Measurements from ENCODE around the gene PRKN. TPM values are rescaled to one million over a fixed set of nuclear protein-coding genes. Genes with fewer than 3 reads are reported as not detected.

PRKN gene
- total and polyA plus RNA-seq, 9 of the 15 experiments (the other 6 are each of a cell fraction or from before 2014, with no cell fraction given), result 0.03 to 0.96 (median 0.15) TPM; not detected in 2

GRCh38 chr6:161498359-161498758 is 1229.2 kb downstream of the PRKN start:
- peak; percentile 19 to 52 (median 32) for DNase-seq (ENCODE audit: extremely low read depth in 1 of 4, low spot score in 3 of 4)
- H3K4me2 ChIP-seq (ENCODE audit: insufficient read depth, low read length), result no peak overlapping the region
- intact Hi-C loops (cut with micrococcal nuclease) (loop anchor here (1.0 to 5.0 kb wide), 3 partner anchors 66 to 105 kb away; no protein-coding TSS in a partner anchor), in situ Hi-C loops (cut with MboI) (no loop called here)
- H3K9me3 ChIP-seq (replicated peaks; ENCODE audit: control insufficient read depth, insufficient read depth, low read depth, low read length), result no peaks in the 10 kb centered on the region
- H3K9ac ChIP-seq (ENCODE audit: insufficient read depth in 1 of 2, low read depth in 2 of 2, low read length in 2 of 2), result no peak overlapping the region
- peak; percentile 94 for ATAC-seq
- no peaks in the 10 kb centered on the region for H3K4me1 ChIP-seq (replicated peaks in 1 of 2; ENCODE audit: control insufficient read depth in 2 of 2, insufficient read depth in 2 of 2, low read length in 2 of 2)
- H4K20me1 ChIP-seq (replicated peaks; ENCODE audit: control insufficient read depth, insufficient read depth, low read length), result no peaks in the 10 kb centered on the region
- H3K36me3 ChIP-seq (ENCODE audit: control insufficient read depth, insufficient read depth, low read length), result no peaks in the 10 kb centered on the region
- WGBS (ENCODE audit: insufficient coverage, low coverage, missing lambda C conversion rate), result 1% methylated on average over 7 of the region's 7 CpGs
- H3K27ac ChIP-seq (ENCODE audit: extremely low read depth, low read depth, low read length), result no peak overlapping the region
- ChIA-PET POLR2A (no interaction called here), CTCF (ENCODE audit: low intra/inter-chr PET ratio) (interaction anchor here (0.7 to 1.3 kb wide), 3 partner anchors 102 to 122 kb away, joined by 3 to 6 read pairs (median 3); no protein-coding TSS in a partner anchor)
- H3K27me3 ChIP-seq (ENCODE audit: control insufficient read depth in 2 of 2, insufficient read depth in 2 of 2, low read length in 2 of 2), result peaks cover 0 to 3% of the 10 kb centered on the region in 2 experiments; a peak in 2 of 5 replicates
- H3K9me1 ChIP-seq (ENCODE audit: control insufficient read depth, insufficient read depth, low read length), result no peaks in the 10 kb centered on the region
- peak; percentile 76 for FAIRE-seq
- H3K79me2 ChIP-seq (ENCODE audit: control insufficient read depth, insufficient read depth, low read length), result no peaks in the 10 kb centered on the region
- H2AFZ ChIP-seq (ENCODE audit: low read depth, low read length), result no peak overlapping the region
- H3K4me3 ChIP-seq, result no peak overlapping the region
- BruUV-seq (replicated peaks), result no TSS peak
- TF ChIP-seq MAZ (CRISPR knock-in tag; conservative IDR thresholded peaks at IDR 0.05 in 1 of 2, IDR thresholded peaks at IDR 0.05 in 1 of 2), result peak in 1 of 2 experiments; percentile 27; a peak in 1 of 4 replicates
- TF ChIP-seq ZFPM2 (CRISPR knock-in tag; IDR thresholded peaks at IDR 0.05), result no peak
- TF ChIP-seq ZNF398 (CRISPR knock-in tag; IDR thresholded peaks at IDR 0.05), result no peak
- peak; percentile 53; the same call in 1 of the 2 replicates for TF ChIP-seq REST (IDR thresholded peaks at IDR 0.05; ENCODE audit: borderline replicate concordance)
- no peak for TF ChIP-seq REST (CRISPR knock-in tag; IDR thresholded peaks at IDR 0.05; ENCODE audit: low read depth)
- peak; percentile 60 to 75 for TF ChIP-seq RAD21 (CRISPR knock-in tag; conservative IDR thresholded peaks at IDR 0.05 in 1 of 2, IDR thresholded peaks at IDR 0.05 in 1 of 2)
- no peak for TF ChIP-seq KAT8 (IDR thresholded peaks at IDR 0.05; ENCODE audit: low read depth)
- TF ChIP-seq EP300 (IDR thresholded peaks at IDR 0.05; ENCODE audit: low read length), result no peak
- 0 out of 4 replicates have a peak, but pooled peaks of 1 of the 2 experiments have one; percentile 29 for TF ChIP-seq RCOR1 (IDR thresholded peaks at IDR 0.05; ENCODE audit: borderline replicate concordance in 1 of 2, low read depth in 2 of 2, low read length in 2 of 2)
- TF ChIP-seq CTCF (IDR thresholded peaks at IDR 0.05 in 2 of 3, conservative IDR thresholded peaks at IDR 0.05 in 1 of 3; ENCODE audit: insufficient read depth in 2 of 3, low read depth in 1 of 3, low read length in 3 of 3), result peak; percentile 57 to 65 (median 59)
